HG03520 (cell line): ENCODE measurements around the gene SPTBN1.
"Not testable (repeated sequence)": the region's sequence is repeated elsewhere in the genome, so short reads cannot be mapped to it uniquely, and the experiment has no call there.

Experiments
- ATAC-seq: cut with Tn5 transposase; IDR thresholded peaks from one replicate; pipeline ENCODE4 v1.9.1; 2021; ENCODE audit warnings: mild to moderate bottlenecking, moderate library complexity; ENCODE audit not compliant: unreplicated experiment

Gene SPTBN1

GRCh38 chr2:54499661-54500060 lies 43.5 kb downstream of the SPTBN1 start:
- no peak for ATAC-seq

- ATAC-seq, result no peak
Observed at GRCh38 chr2:54500404-54501205, 44.5 kb downstream of the SPTBN1 start.

GRCh38 chr2:54502731-54503130 lies 46.6 kb downstream of the SPTBN1 start:
- ATAC-seq, result no peak

- ATAC-seq, result no peak
Observed at GRCh38 chr2:54503192-54503591, 47.1 kb downstream of the SPTBN1 start.

- no peak for ATAC-seq
Observed at GRCh38 chr2:54503828-54504227, 47.7 kb downstream of the SPTBN1 start.

- no peak for ATAC-seq
Observed at GRCh38 chr2:54504866-54505265, 48.7 kb downstream of the SPTBN1 start.

GRCh38 chr2:54508541-54508940 lies 52.4 kb downstream of the SPTBN1 start:
- no peak for ATAC-seq

- not testable (repeated sequence) for ATAC-seq
Observed at GRCh38 chr2:54509043-54509442, 52.9 kb downstream of the SPTBN1 start.

- ATAC-seq, result no peak
Observed at GRCh38 chr2:54510916-54511315, 54.8 kb downstream of the SPTBN1 start.

GRCh38 chr2:54512183-54512582 lies 56.1 kb downstream of the SPTBN1 start:
- ATAC-seq, result no peak

- ATAC-seq, result no peak
Observed at GRCh38 chr2:54512663-54513362, 56.7 kb downstream of the SPTBN1 start.

GRCh38 chr2:54513363-54513715 lies 57.2 kb downstream of the SPTBN1 start:
- no peak for ATAC-seq

- ATAC-seq, result no peak
Observed at GRCh38 chr2:54514822-54515569, 58.9 kb downstream of the SPTBN1 start.

- no peak for ATAC-seq
Observed at GRCh38 chr2:54516842-54517241, 60.7 kb downstream of the SPTBN1 start.

GRCh38 chr2:54518016-54518415 lies 61.9 kb downstream of the SPTBN1 start:
- not testable (repeated sequence) for ATAC-seq

- no peak for ATAC-seq
Observed at GRCh38 chr2:54518430-54518829, 62.3 kb downstream of the SPTBN1 start.

GRCh38 chr2:54519841-54520459 lies 63.8 kb downstream of the SPTBN1 start:
- ATAC-seq, result no peak

GRCh38 chr2:54520687-54521086 lies 64.6 kb downstream of the SPTBN1 start:
- no peak for ATAC-seq

GRCh38 chr2:54522624-54523281 lies 66.6 kb downstream of the SPTBN1 start:
- ATAC-seq, result peak; percentile 86

GRCh38 chr2:54523324-54523959 lies 67.3 kb downstream of the SPTBN1 start:
- ATAC-seq, result no peak
